ENCODE results near the gene TOGARAM2.

TOGARAM2 gene

DNA sequence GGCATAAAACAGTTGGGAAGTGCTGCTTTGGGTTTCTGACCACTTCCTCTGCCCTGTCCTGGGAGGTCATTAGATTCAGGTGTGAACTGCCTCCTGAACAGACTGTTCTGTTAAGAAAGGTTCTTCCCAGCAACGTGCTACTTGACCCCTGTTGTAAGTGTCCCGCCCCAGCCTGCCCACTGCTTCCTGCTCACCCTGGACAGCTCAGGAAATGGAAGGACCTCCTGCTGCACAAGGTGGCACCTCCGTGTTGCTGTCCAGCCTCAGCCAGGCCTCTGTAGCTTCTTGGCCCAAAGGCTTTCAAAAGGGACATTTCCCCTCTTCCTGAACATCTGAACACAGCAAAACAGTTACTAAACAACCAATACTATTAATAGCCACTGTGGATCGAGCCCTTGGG, 5.3 kb downstream of the TOGARAM2 start:
- TF ChIP-seq YY1 (IDR thresholded peaks at IDR 0.05; ENCODE audit: low read depth) (no peak), RAD21 (IDR thresholded peaks at IDR 0.05; ENCODE audit: low read depth) (no peak), TEAD4 (IDR thresholded peaks at IDR 0.05) (0 out of 2 replicates have a peak, but pooled peaks have one; percentile 8), EP300 (IDR thresholded peaks at IDR 0.05; ENCODE audit: borderline replicate concordance) (no peak)
- TF ChIP-seq, protein P1, sequence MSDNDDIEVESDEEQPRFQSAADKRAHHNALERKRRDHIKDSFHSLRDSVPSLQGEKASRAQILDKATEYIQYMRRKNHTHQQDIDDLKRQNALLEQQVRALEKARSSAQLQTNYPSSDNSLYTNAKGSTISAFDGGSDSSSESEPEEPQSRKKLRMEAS (IDR thresholded peaks at IDR 0.05): peak; percentile 43; the same call in 1 of the 2 replicates
- TF ChIP-seq, protein P2, sequence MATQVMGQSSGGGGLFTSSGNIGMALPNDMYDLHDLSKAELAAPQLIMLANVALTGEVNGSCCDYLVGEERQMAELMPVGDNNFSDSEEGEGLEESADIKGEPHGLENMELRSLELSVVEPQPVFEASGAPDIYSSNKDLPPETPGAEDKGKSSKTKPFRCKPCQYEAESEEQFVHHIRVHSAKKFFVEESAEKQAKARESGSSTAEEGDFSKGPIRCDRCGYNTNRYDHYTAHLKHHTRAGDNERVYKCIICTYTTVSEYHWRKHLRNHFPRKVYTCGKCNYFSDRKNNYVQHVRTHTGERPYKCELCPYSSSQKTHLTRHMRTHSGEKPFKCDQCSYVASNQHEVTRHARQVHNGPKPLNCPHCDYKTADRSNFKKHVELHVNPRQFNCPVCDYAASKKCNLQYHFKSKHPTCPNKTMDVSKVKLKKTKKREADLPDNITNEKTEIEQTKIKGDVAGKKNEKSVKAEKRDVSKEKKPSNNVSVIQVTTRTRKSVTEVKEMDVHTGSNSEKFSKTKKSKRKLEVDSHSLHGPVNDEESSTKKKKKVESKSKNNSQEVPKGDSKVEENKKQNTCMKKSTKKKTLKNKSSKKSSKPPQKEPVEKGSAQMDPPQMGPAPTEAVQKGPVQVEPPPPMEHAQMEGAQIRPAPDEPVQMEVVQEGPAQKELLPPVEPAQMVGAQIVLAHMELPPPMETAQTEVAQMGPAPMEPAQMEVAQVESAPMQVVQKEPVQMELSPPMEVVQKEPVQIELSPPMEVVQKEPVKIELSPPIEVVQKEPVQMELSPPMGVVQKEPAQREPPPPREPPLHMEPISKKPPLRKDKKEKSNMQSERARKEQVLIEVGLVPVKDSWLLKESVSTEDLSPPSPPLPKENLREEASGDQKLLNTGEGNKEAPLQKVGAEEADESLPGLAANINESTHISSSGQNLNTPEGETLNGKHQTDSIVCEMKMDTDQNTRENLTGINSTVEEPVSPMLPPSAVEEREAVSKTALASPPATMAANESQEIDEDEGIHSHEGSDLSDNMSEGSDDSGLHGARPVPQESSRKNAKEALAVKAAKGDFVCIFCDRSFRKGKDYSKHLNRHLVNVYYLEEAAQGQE (IDR thresholded peaks at IDR 0.05; ENCODE audit: low read depth): peak; percentile 81

DNA sequence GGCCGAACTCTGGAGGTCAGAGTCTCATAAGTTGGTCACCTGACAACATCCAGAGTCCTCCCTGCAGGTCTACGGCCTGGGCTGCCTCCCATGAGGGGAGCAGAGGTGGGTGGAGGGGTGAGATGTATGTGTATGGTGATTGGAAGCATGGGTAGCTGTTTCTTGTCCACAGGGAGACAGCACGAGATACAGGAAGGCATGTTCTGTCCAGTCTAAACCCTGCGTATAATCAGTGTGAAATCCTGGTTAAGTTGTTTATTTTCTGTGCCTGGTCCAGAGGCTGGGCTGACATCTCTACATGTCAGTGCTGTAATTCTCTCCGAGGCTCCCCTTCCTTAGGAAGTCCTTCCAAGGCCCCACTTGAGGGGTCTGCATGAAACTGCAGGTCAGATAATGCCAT, 8.9 kb downstream of the TOGARAM2 start:
- TF ChIP-seq FOXM1 (IDR thresholded peaks at IDR 0.05; ENCODE audit: borderline replicate concordance, low read depth) (no peak), TCF12 (IDR thresholded peaks at IDR 0.05; ENCODE audit: low read depth) (no peak), CEBPB (IDR thresholded peaks at IDR 0.05) (no peak), NFIC (IDR thresholded peaks at IDR 0.05) (no peak), EGR1 (IDR thresholded peaks at IDR 0.05) (no peak), CREB1 (IDR thresholded peaks at IDR 0.05; ENCODE audit: low read depth) (no peak)
- TF ChIP-seq, protein P3, sequence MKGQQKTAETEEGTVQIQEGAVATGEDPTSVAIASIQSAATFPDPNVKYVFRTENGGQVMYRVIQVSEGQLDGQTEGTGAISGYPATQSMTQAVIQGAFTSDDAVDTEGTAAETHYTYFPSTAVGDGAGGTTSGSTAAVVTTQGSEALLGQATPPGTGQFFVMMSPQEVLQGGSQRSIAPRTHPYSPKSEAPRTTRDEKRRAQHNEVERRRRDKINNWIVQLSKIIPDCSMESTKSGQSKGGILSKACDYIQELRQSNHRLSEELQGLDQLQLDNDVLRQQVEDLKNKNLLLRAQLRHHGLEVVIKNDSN (IDR thresholded peaks at IDR 0.05): no peak

DNA sequence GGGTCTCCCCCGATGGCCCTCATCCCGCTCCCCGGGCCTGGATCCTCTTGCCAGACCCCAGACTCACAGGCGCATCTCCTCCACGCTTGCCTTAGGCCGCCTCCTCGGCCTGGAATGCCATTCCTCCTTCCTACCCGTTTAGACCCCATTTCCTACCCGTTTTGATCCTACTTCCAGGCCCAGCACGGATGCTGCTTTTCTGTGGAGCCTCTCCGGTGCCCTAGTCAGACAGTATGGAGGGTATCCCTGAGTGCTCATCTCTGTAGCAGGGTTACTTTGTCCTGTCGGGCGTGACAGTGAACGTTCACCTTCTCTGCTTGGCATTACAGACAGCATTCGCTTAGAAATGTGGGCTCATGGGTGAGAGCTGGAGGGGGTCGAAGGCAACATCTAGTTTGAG, 9.3 kb downstream of the TOGARAM2 start:
- TF ChIP-seq, protein P2 (IDR thresholded peaks at IDR 0.05; ENCODE audit: low read depth): no peak

DNA sequence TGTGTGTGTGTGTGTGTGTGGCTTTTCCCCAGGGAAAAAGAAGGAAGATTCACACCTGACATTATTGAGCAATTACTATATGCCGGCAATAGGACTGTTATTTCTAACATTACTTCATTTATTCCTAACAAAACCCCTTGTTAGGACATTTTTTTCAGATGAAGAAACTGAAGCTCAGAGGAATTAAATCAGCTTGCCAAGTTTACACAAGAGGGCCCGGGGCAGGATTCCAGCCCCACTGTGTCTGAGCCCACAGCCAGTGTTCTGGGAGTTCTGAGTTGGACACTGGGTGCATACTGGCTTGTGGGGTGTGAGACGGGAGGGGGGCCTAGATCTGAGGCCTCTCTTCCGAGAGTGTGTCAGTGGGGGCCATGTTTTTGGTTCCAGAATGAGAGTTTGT, 9.9 kb downstream of the TOGARAM2 start:
- TF ChIP-seq NFIC (IDR thresholded peaks at IDR 0.05): no peak
- TF ChIP-seq, protein P1 (IDR thresholded peaks at IDR 0.05): no peak
- TF ChIP-seq EGR1 (IDR thresholded peaks at IDR 0.05): no peak
- TF ChIP-seq, protein P3 (IDR thresholded peaks at IDR 0.05): no peak
- no peak for TF ChIP-seq CREB1 (IDR thresholded peaks at IDR 0.05; ENCODE audit: low read depth)
- TF ChIP-seq TCF12 (IDR thresholded peaks at IDR 0.05; ENCODE audit: low read depth): no peak
- TF ChIP-seq ZBTB7A (IDR thresholded peaks at IDR 0.05; ENCODE audit: low read depth): no peak
- TF ChIP-seq TEAD4 (IDR thresholded peaks at IDR 0.05): no peak
- TF ChIP-seq CEBPB (IDR thresholded peaks at IDR 0.05): no peak
- no peak for TF ChIP-seq YY1 (IDR thresholded peaks at IDR 0.05; ENCODE audit: low read depth)
- TF ChIP-seq, protein P2 (IDR thresholded peaks at IDR 0.05; ENCODE audit: low read depth): no peak
- TF ChIP-seq FOXM1 (IDR thresholded peaks at IDR 0.05; ENCODE audit: borderline replicate concordance, low read depth): no peak
- TF ChIP-seq RAD21 (IDR thresholded peaks at IDR 0.05; ENCODE audit: low read depth): no peak

DNA sequence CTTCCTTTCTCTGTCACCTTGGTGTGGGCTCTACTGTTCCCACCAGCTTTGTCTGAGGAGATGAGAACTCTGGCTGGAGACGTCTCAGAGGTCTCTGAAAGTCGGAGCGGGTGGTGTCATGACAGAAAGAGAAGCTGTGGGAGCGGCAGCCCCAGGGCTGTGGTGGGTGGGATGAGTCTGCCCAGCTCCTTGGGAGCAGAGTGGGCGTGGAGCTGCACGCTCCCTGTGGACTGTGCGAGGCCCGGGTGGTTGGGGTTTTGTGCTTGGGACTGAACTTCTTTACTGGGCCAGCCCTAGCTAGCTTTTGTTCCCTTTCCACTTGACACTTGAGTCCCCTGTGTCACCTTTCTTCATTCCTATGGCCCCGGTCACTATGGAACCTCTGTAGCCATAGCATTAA, 10.4 kb downstream of the TOGARAM2 start:
- TF ChIP-seq, protein P3 (IDR thresholded peaks at IDR 0.05): no peak
- TF ChIP-seq TEAD4 (IDR thresholded peaks at IDR 0.05): no peak
- TF ChIP-seq ZBTB7A (IDR thresholded peaks at IDR 0.05; ENCODE audit: low read depth): no peak
- no peak for TF ChIP-seq NFIC (IDR thresholded peaks at IDR 0.05)
- no peak for TF ChIP-seq TCF12 (IDR thresholded peaks at IDR 0.05; ENCODE audit: low read depth)
- no peak for TF ChIP-seq FOXM1 (IDR thresholded peaks at IDR 0.05; ENCODE audit: borderline replicate concordance, low read depth)
- no peak for TF ChIP-seq EP300 (IDR thresholded peaks at IDR 0.05; ENCODE audit: borderline replicate concordance)
- TF ChIP-seq EGR1 (IDR thresholded peaks at IDR 0.05): no peak
- TF ChIP-seq RAD21 (IDR thresholded peaks at IDR 0.05; ENCODE audit: low read depth): no peak
- TF ChIP-seq, protein P1 (IDR thresholded peaks at IDR 0.05): no peak
- TF ChIP-seq CEBPB (IDR thresholded peaks at IDR 0.05): no peak
- TF ChIP-seq TAF1 (IDR thresholded peaks at IDR 0.05; ENCODE audit: low read depth): no peak
- TF ChIP-seq CREB1 (IDR thresholded peaks at IDR 0.05; ENCODE audit: low read depth): no peak
- TF ChIP-seq, protein P2 (IDR thresholded peaks at IDR 0.05; ENCODE audit: low read depth): no peak
- no peak for TF ChIP-seq YY1 (IDR thresholded peaks at IDR 0.05; ENCODE audit: low read depth)
